Hematopoietic multipotent progenitor cell treated with erythropoietin and hydrocortisone succinate and interleukin-3 and kit ligand, for 4 days (in vitro differentiated cells): Measurements from ENCODE around the gene CDH11.

ENCODE experiments used
- DNase-seq: peaks from one replicate; pipeline ENCODE4 v3.0.0-alpha.2; 2015

Gene CDH11

GRCh38 chr16:65116818-65117430 lies 4.9 kb downstream of the CDH11 start:
- DNase-seq: no peak

GRCh38 chr16:65116216-65116615 lies 5.6 kb downstream of the CDH11 start:
- no peak for DNase-seq

GRCh38 chr16:65114527-65114926 lies 7.3 kb downstream of the CDH11 start:
- no peak for DNase-seq

DNA sequence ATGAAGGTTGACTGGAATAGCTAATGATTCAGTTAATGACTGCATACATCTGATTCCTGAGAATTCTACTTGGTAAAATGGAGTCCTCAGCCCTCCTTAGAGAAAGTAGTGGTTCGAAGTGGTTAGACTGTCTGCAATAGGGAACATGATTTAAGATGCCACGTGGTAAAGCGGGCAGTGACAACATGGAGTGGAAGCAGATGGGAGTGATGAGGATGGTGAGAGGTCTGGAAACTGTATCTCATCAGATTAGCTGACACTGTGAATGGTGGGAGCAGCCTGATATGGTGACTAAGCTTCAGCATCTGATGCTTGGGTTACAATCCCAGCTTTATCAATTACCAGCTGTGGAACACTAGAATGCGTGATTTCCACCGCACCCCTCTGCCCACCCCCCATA lies 8.4 kb downstream of the CDH11 start:
- DNase-seq: no peak

DNA sequence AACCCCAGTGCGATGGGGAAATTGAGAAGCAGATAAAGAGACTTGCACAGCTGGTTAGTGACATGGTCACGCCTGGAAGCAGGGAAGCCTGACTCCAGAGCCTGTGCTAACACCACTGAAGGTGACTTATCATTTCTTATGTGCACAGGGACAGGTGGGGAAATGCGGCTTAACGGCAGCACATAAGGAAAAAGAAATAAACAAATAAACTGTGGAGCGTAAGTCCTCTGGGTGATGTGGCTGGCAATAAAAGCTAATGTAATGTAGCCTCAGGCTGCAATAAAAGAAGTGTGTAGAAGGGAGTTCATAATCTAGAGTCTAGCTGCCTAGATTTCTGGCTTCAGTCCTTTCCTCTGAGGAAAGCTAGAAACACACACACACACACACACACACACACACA lies 10.6 kb downstream of the CDH11 start:
- no peak for DNase-seq

- DNase-seq: no peak
These were observed 15.1 kb downstream of the CDH11 start for GRCh38 chr16:65106757-65107156.

GRCh38 chr16:65105171-65105570 lies 16.7 kb downstream of the CDH11 start:
- no peak for DNase-seq

GRCh38 chr16:65104471-65104870 lies 17.4 kb downstream of the CDH11 start:
- no peak for DNase-seq

DNA sequence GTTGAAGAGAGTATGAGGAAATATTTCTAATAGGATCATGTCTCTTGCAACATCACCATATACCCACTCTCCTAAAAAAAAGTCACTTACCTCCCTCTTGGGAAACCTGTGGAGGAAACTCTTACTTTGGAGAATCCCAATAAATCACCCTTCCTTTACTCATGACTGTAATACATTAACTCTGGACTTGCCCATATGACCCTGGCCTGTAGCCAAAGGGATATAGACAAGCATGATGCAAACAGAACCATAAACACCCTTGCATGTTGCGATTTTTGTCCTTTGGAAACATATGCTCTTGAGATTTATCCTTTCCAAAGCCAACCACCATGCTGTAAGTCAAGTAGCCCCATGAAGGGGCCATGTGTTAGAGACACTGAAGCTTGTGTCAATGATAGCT lies 19.5 kb downstream of the CDH11 start:
- DNase-seq: no peak

- DNase-seq: no peak
These were observed 20.9 kb downstream of the CDH11 start for GRCh38 chr16:65101009-65101408.

- no peak for DNase-seq
These were observed 22.3 kb downstream of the CDH11 start for GRCh38 chr16:65099607-65100006.

GRCh38 chr16:65098916-65099315 lies 22.9 kb downstream of the CDH11 start:
- DNase-seq: no peak

- DNase-seq: no peak
These were observed 24.6 kb downstream of the CDH11 start for GRCh38 chr16:65097296-65097695.

DNA sequence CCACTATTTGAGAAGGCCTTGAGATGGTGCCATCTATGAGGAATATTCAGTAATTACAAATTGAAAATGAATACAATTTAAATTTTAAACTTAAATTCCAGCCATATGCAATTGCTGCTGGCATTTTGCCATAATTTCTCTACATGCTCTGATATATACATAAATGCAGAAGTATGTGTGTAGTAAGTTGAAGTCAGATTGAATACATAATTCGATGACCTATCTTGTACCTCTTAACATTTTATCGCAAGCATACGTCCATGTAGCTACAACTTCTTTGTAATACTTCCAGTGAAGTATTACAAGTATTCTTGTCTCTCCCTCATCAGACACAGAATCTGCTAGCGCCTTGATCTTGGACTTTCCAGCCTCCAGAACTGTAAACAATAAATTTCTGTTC lies 26.0 kb downstream of the CDH11 start:
- DNase-seq: no peak

GRCh38 chr16:65095090-65095728 lies 26.7 kb downstream of the CDH11 start:
- DNase-seq: no peak

DNA sequence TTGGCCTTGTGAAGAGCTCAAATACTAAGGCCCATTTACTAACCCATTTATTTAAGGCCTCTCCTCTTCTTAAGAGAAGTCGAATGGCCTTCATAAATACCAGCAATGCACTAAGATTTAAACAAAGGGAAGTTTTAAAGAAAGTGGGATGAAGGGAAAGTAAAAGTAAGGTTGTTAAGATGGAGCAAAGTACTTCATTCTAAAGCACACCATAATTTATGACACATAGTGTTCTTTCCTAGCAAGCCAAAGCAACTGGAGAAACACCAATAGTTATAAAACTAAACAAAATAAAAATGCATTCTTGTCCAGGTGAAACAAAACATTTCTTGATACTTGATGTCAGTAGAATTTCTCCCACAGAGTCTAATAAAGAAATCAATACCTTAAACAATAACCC lies 27.9 kb downstream of the CDH11 start:
- DNase-seq: no peak

DNA sequence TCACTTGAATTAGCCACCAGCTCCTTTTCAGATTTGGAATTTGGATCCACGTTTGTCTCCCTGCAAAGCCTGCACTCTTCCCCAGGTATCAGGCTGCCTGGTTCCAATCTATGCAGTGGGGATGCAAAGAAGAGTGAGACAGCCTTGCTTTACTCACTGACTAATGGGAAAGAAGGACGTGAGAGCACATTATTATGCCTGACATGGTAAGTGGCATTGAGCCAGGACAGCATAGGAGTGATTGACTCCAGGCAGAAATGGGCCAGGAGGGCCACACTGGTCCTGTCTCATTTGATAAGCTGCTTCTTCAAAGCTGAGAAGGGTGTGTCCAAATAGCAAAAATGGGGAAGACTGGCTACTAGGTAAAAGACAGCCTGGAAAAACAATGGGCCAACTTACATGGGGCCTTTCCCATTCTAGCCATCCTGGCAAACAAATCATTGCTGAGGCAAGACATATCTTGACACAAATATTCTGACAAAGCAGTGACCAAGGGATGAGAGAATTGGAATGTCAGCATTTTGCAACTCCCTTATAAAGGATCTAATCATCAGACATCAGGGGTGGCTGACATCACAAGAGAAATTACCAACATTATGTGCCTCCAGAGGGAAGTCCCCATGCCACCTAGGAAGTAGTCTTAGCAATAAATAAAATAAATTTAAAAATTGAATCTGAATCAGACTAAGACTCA lies 38.6 kb downstream of the CDH11 start:
- DNase-seq: no peak

DNA sequence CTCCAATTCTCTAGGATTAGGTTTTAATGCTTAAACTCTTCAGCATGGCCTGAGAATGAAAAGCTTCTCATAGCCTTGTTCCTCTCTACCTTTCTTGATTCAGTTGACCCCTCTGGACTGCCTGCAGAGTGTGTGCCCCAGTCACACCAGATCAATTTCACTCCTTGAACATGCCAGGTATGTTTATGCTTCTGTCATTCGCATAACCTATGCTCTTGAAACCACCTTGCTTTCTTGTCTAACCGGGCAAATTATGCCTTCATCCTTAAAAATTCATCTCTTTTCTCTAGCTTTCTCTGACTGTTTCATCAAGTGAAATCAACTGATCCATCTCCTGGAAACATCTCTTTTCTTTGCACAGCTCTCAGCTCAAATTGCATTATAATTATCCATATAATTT lies 42.3 kb downstream of the CDH11 start:
- no peak for DNase-seq

GRCh38 chr16:65077181-65077580 lies 44.7 kb downstream of the CDH11 start:
- DNase-seq: no peak

DNA sequence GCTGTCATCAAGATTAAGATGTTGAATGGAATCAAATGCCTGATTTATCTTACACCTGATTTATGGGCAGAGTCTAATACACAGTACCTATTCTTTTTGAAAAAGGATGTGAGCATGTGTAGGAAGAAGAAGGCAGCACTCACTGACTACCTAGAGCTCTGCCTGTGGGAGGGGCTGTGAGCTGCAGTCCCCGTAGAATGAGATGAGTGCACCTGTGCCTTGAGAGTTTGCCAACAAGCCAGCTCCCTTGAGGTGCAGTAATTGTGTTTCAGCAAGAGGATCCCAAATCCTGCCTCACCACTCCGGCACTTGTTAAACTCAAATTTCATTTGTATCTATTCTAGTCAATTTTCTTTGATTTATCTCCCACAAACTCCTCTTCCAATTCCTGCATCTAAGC lies 46.0 kb downstream of the CDH11 start:
- DNase-seq: no peak

GRCh38 chr16:65071433-65072311 lies 50.2 kb downstream of the CDH11 start:
- no peak for DNase-seq

- no peak for DNase-seq
These were observed 50.9 kb downstream of the CDH11 start for GRCh38 chr16:65070831-65071432.

- DNase-seq: no peak
These were observed 52.1 kb downstream of the CDH11 start for GRCh38 chr16:65069766-65070165.
